SU-DHL-6 (cell line): Measurements from ENCODE around the gene DMD.

Experiments
- H2AFZ ChIP-seq: fragments of 200-600 bp; sonication (generic); 2 replicates; pipeline ENCODE4 v1.6.1; 2014; ENCODE audit warnings: low read depth, mild to moderate bottlenecking, moderate library complexity, mixed read lengths, antibody characterized with exemption, low read length; ENCODE audit not compliant: severe bottlenecking
- H3F3A ChIP-seq: fragments of 200-600 bp; shearing (Covaris generic); 2 replicates; pipeline ENCODE4 v1.6.0; 2016; ENCODE audit warnings: antibody characterized with exemption, mild to moderate bottlenecking; ENCODE audit not compliant: insufficient read depth
- H3K27ac ChIP-seq: fragments of 200-600 bp; sonication (generic); 2 replicates; pipeline ENCODE4 v1.5.1; 2016; ENCODE audit warnings: low read depth, mild to moderate bottlenecking, low read length, moderate library complexity, mixed read lengths
- H3K27me3 ChIP-seq: fragments of 200-600 bp; sonication (generic), shearing (Covaris generic); 2 replicates; pipeline ENCODE4 v1.6.0; 2014; ENCODE audit warnings: mild to moderate bottlenecking, low read length
- H3K36me3 ChIP-seq: fragments of 200-600 bp; sonication (generic); 2 replicates; pipeline ENCODE4 v1.6.1; 2014; ENCODE audit warnings: mild to moderate bottlenecking, low read length, mixed read lengths
- H3K4me2 ChIP-seq: fragments of 300-600, 200-600 bp; shearing (Covaris generic), sonication (generic); 2 replicates; pipeline ENCODE4 v1.6.0; 2014; ENCODE audit warnings: low read length, low read depth, mild to moderate bottlenecking; ENCODE audit not compliant: poor library complexity, severe bottlenecking
- H3K4me3 ChIP-seq: fragments of 200-600 bp; sonication (generic); 2 replicates; pipeline ENCODE4 v1.5.1; 2014; ENCODE audit warnings: antibody characterized with exemption, low read length, mild to moderate bottlenecking, mixed read lengths; ENCODE audit not compliant: insufficient read depth, poor library complexity, severe bottlenecking
- H3K79me2 ChIP-seq: fragments of 200-600 bp; sonication (generic); 2 replicates; pipeline ENCODE4 v1.6.1; 2014; ENCODE audit warnings: mild to moderate bottlenecking, low read length, moderate library complexity; ENCODE audit not compliant: insufficient read depth
- H3K9ac ChIP-seq: fragments of 200-600 bp; sonication (generic); 2 replicates; pipeline ENCODE4 v1.7.0; 2014; ENCODE audit warnings: mild to moderate bottlenecking, low read length
- H3K9me2 ChIP-seq: fragments of 200-600 bp; sonication (generic); replicated peaks from 2 replicates; pipeline ENCODE4 v1.6.1; 2014; ENCODE audit warnings: low read length; ENCODE audit not compliant: insufficient read depth
- H3K9me3 ChIP-seq: fragments of 200-600 bp; sonication (generic); 2 replicates; pipeline ENCODE4 v1.6.1; 2014; ENCODE audit warnings: low read length, mixed read lengths; ENCODE audit not compliant: insufficient read depth
- H4K20me1 ChIP-seq: fragments of 200-600 bp; sonication (generic); 2 replicates; pipeline ENCODE4 v1.6.1; 2014; ENCODE audit warnings: low read depth, mild to moderate bottlenecking, antibody characterized with exemption, low read length, moderate library complexity, mixed read lengths
- EZH2phosphoT487 ChIP-seq: fragments of 200-600 bp; sonication (generic), shearing (Covaris generic); conservative IDR thresholded peaks from 2 replicates; pipeline ENCODE4 v1.6.1; 2018; ENCODE audit warnings: mild to moderate bottlenecking, antibody characterized with exemption, low read length, moderate library complexity, mixed read lengths
- TF ChIP-seq, protein P1 (sequence below): fragments of 200-600 bp; sonication (generic); IDR thresholded peaks from one replicate; pipeline ENCODE4 v1.5.1; 2017; ENCODE audit warnings: antibody characterized with exemption, mild to moderate bottlenecking, low read length, moderate library complexity; ENCODE audit not compliant: insufficient read depth, poor library complexity, severe bottlenecking

The DMD gene

GRCh38 chrX:31572360-31572759, 1639.0 kb downstream of the DMD start:
- no peaks in the 10 kb centered on the region for H3K27me3 ChIP-seq

DNA sequence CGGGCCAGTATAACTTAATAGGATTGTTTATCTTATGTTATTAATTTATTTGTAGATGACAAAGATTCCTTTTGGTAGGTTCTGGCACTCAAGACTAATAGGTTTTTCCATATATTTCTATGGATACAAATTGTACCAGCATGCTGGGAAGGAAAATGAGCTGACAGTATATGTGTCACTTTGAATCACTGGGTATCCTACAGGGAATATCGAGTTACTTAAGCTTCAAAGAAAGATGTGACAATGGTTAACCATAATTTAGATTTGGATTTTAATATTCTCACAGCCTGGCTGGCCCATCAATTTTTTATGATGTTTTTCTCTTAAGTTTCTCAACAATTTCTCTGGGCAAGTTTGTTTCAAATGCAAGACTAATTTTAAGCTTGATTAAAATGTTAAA, 1640.7 kb downstream of the DMD start:
- TF ChIP-seq, protein P1, sequence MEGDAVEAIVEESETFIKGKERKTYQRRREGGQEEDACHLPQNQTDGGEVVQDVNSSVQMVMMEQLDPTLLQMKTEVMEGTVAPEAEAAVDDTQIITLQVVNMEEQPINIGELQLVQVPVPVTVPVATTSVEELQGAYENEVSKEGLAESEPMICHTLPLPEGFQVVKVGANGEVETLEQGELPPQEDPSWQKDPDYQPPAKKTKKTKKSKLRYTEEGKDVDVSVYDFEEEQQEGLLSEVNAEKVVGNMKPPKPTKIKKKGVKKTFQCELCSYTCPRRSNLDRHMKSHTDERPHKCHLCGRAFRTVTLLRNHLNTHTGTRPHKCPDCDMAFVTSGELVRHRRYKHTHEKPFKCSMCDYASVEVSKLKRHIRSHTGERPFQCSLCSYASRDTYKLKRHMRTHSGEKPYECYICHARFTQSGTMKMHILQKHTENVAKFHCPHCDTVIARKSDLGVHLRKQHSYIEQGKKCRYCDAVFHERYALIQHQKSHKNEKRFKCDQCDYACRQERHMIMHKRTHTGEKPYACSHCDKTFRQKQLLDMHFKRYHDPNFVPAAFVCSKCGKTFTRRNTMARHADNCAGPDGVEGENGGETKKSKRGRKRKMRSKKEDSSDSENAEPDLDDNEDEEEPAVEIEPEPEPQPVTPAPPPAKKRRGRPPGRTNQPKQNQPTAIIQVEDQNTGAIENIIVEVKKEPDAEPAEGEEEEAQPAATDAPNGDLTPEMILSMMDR, result no peak
- no peak for TF ChIP-seq EZH2phosphoT487
- Histone ChIP-seq H3K4me2 (no peak overlapping the region), H2AFZ (no peak overlapping the region), H3K79me2 (no peaks in the 10 kb centered on the region), H3K9me3 (no peaks in the 10 kb centered on the region), H3F3A (no peaks in the 10 kb centered on the region), H3K4me3 (no peak overlapping the region), H3K9me2 (no peaks in the 10 kb centered on the region), H3K36me3 (no peaks in the 10 kb centered on the region), H3K27ac (no peak overlapping the region), H3K27me3 (no peaks in the 10 kb centered on the region), H3K9ac (no peak overlapping the region), H4K20me1 (no peaks in the 10 kb centered on the region)

More at GRCh38 chrX:31572360-31572759, 1639.0 kb downstream of the DMD start:
- no peaks in the 10 kb centered on the region for H3F3A ChIP-seq
- no peak overlapping the region for H3K4me3 ChIP-seq
- no peaks in the 10 kb centered on the region for H3K9me2 ChIP-seq
- H3K9me3 ChIP-seq, result no peaks in the 10 kb centered on the region
- H3K27ac ChIP-seq, result no peak overlapping the region
- H3K9ac ChIP-seq, result no peak overlapping the region
- H3K4me2 ChIP-seq, result no peak overlapping the region
- H4K20me1 ChIP-seq, result no peaks in the 10 kb centered on the region
- no peaks in the 10 kb centered on the region for H3K36me3 ChIP-seq
- no peaks in the 10 kb centered on the region for H3K79me2 ChIP-seq
- no peak overlapping the region for H2AFZ ChIP-seq
- TF ChIP-seq, protein P1, result no peak
- TF ChIP-seq EZH2phosphoT487, result no peak

GRCh38 chrX:31563792-31564191, 1647.6 kb downstream of the DMD start:
- Histone ChIP-seq H3K9me2 (no peaks in the 10 kb centered on the region), H3K4me3 (no peak overlapping the region), H2AFZ (no peak overlapping the region), H3K27ac (no peak overlapping the region), H4K20me1 (no peaks in the 10 kb centered on the region), H3K36me3 (no peaks in the 10 kb centered on the region), H3K27me3 (no peaks in the 10 kb centered on the region), H3K9ac (no peak overlapping the region), H3K9me3 (no peaks in the 10 kb centered on the region), H3K4me2 (no peak overlapping the region), H3K79me2 (no peaks in the 10 kb centered on the region), H3F3A (no peaks in the 10 kb centered on the region)
- TF ChIP-seq, protein P1, result no peak
- TF ChIP-seq EZH2phosphoT487, result no peak

- no peaks in the 10 kb centered on the region for H3K9me3 ChIP-seq
- no peaks in the 10 kb centered on the region for H3K27me3 ChIP-seq
- H3K9me2 ChIP-seq, result no peaks in the 10 kb centered on the region
- H2AFZ ChIP-seq, result no peak overlapping the region
- no peak overlapping the region for H3K9ac ChIP-seq
- no peak for TF ChIP-seq EZH2phosphoT487
- TF ChIP-seq, protein P1, result no peak
- no peaks in the 10 kb centered on the region for H3K36me3 ChIP-seq
- no peak overlapping the region for H3K27ac ChIP-seq
- H3K79me2 ChIP-seq, result no peaks in the 10 kb centered on the region
- H3K4me2 ChIP-seq, result no peak overlapping the region
- H3K4me3 ChIP-seq, result no peak overlapping the region
- no peaks in the 10 kb centered on the region for H4K20me1 ChIP-seq
- no peaks in the 10 kb centered on the region for H3F3A ChIP-seq
These were observed 1655.8 kb downstream of the DMD start for GRCh38 chrX:31555506-31555905.
